NCI-H187 (cell line): ENCODE data around the gene DIP2B.
"Not testable (repeated sequence)": the region's sequence is repeated elsewhere in the genome, so short reads cannot be mapped to it uniquely, and the experiment has no call there.

Experiments
- DNase-seq, 2 experiments: peaks; one replicate each; lab custom pipeline; 2025; lab: John Stamatoyannopoulos, UW

DIP2B gene

DNA sequence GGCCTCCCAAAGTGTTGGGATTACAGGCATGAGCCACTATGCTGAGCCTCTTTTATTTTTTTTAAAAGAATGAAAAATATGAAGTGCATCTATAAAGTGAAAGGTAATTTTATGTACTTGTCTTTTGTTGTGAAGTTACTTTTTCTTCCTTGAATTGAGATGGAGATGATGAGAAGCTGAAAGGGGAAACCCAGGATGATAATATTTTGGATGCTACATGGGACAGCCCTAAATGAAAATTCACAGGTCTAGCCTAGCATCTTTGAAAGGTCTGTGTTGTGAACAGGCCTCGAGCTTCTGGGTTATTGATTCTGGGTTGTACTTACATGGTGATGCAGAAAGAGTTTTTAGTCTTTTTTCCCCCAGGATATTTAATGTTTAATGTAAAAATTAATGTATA, 14.6 kb downstream of the DIP2B start:
- no peak for DNase-seq

GRCh38 chr12:50520416-50521207, 15.8 kb downstream of the DIP2B start:
- DNase-seq = no peak

DNA sequence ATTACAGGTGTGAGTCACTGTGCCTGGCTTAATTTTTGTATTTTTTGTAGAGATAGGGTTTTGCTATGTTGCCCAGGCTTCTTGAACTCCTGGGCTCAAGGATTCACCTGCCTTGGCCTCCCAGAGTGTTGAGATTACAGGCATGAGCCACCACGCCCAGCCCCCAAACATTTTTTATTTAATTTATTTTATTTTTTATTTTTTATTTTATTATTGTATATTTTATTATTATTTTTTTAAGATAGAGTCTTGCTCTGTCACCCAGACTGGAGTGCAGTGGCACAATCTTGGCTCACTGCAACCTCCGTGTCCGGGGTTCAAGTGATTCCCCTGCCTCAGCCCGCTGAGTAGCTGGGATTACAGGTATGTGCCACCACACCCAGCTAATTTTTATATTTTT, 17.0 kb downstream of the DIP2B start:
- not testable (repeated sequence) for DNase-seq

DNA sequence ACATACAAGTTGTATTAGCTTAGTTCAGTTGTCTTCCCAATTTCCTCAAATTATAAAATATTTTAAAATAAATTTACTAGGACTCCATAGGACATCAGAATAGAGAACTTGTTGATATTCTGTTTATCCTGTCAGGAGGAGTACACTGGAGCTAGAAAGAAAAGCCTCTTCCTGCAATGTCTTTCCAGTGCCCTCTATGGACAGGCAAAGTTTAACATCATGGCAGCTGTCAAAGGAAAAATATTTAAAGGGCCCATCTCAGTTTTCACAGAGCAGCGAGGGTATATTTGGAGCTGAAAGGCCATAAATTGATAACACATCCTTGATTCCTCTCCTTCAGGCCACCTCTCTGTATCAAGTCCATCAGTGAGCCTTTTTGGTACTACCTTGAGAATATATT, 19.0 kb downstream of the DIP2B start:
- DNase-seq = no peak

- DNase-seq = no peak
These were observed 19.8 kb downstream of the DIP2B start for GRCh38 chr12:50524621-50525020.

DNA sequence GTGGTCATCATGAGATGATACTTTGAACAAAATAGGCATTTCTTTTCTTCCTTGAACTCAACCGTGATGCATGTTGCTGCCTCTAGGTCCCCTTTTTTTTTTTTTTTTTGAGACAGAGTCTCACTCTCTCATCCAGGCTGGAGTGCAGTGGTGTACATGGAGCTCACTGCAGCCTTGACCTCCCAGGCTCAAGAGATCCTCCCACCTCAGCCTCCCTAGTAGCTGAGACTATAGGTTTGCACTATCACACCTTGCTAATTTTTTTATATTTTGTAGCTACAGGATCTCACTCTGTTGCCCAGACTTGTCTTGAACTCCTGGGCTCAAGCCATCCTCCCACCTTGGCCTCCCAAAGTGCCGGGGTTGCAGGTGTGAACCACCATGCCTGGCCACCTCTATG, 20.6 kb downstream of the DIP2B start:
- DNase-seq = no peak

- DNase-seq = no peak
These were observed 22.6 kb downstream of the DIP2B start for GRCh38 chr12:50527359-50527726.

DNA sequence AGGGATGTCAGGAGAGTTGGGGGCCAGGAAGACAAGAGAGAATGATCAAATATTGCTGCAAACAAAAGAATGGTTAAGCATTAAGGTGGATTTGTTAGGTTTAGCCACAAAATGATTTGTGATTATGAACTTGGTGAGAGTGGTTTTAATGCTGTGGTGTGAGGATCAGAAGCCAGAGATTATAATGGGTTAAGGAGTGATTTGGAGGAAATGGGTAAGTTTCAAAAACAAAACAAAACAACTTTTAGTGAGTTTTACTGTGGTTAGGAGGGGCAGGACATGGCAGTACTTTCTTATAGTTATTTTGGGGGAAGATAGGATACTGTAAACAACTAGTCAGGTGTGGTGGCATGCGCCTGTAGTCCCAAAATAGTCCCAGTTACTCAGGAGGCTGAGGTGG, 24.0 kb downstream of the DIP2B start:
- no peak for DNase-seq

DNA sequence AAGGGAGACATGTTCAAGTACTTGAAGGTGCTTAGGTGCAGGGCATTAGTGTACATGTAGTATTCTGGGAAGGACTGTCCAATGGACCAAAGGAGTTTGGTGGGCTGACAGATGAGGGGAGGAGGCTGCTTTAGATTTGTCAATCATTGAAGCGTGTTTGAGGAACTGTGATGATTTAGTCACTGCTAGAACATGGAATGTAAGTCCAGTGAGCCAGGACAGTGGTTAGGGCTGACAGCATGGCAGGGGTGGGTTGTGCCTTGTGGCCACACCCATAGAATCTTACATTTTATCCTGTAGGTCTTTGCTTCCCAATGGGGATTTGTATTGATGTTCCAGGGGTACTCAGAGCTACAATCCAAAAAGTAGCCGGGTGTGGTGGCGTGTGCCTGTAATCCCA, 24.6 kb downstream of the DIP2B start:
- no peak for DNase-seq

- no peak for DNase-seq
These were observed 25.7 kb downstream of the DIP2B start for GRCh38 chr12:50530532-50530931.

- DNase-seq = no peak
These were observed 28.4 kb downstream of the DIP2B start for GRCh38 chr12:50533203-50533584.

- DNase-seq = no peak
These were observed 29.2 kb downstream of the DIP2B start for GRCh38 chr12:50533971-50534370.

GRCh38 chr12:50536831-50537537, 32.2 kb downstream of the DIP2B start:
- DNase-seq = no peak

GRCh38 chr12:50537538-50537919, 32.7 kb downstream of the DIP2B start:
- no peak for DNase-seq

- DNase-seq = no peak
These were observed 33.4 kb downstream of the DIP2B start for GRCh38 chr12:50538182-50538581.

GRCh38 chr12:50541139-50541538, 36.4 kb downstream of the DIP2B start:
- DNase-seq = no peak

GRCh38 chr12:50542448-50542847, 37.7 kb downstream of the DIP2B start:
- DNase-seq = no peak

DNA sequence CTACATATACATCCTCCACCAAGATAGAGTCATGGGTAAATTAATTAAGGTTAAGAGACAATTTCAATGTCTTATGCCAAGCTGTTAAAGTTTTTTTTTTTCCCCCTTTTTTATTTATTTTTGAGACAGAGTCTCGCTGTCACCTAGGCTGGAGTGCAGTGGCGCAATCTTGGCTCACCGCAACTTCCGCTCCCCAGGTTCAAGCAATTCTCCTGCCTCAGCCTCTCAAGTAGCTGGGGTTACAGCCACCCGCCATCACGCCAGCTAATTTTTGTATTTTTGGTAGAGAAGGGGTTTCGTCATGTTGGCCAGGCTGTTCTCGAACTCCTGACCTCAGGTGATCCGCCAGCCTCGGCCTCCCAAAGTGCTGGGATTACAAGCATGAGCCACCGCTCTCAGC, 38.4 kb downstream of the DIP2B start:
- not testable (repeated sequence) for DNase-seq

GRCh38 chr12:50545213-50545612, 40.4 kb downstream of the DIP2B start:
- DNase-seq = no peak

- DNase-seq = no peak
These were observed 41.0 kb downstream of the DIP2B start for GRCh38 chr12:50545786-50546185.

DNA sequence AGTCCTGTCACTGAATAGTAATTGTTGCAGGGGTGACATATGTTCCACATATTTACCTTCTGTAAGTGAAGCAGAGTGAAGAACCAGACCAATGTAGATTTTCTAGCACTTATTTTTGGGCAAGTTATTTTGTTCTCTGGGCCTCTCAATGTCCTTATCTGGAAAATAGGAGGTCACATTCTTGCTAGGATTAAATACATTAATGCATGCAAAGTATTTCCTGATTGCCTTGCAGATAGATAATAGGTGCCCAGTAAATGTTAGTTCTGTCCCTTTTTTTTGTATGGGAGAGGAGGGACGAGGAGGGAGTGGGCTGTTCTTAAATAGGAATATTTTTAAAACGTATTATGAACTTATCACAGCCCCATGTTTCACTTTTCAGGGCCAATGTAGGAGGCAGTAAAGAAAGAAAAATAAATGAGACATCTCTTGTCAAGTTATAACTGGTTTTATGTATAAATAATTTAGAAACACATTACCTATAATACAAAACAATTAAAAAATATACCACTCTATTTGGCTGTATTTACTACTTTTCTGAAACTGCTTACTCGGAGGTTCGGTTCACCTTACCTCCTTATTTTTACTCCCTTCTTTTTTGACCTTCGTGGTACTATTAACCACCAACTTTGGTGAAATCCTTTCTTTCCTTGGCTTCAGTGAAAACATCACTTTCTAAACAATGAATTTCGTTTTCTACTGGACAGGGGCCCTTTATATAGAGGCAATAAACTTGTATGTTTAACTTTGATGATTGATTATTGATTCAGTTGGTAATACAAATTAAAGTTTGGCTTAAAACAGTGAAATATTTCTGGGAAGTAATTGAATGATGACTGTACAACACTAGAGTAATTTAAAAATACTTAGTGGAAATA, 41.9 kb downstream of the DIP2B start:
- DNase-seq = no peak

DNA sequence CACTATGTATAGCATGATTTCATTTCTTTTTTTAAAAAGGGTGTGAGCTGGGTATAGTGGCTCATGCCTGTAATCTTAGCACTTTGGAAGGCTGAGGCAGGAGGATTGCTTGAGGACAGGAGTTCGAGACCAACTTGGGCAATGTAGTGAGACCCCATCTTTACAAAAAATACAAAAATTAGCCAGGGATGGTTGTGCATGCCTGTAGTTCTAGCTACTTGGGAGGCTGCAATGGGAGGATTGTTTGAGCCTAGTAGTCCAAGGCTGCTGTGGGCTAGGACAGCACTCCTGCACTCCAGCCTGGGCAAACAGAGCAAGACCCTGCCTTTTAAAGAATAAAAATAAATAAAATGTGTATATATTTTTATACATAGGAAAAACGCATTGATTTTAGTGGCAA, 43.0 kb downstream of the DIP2B start:
- no peak for DNase-seq

DNA sequence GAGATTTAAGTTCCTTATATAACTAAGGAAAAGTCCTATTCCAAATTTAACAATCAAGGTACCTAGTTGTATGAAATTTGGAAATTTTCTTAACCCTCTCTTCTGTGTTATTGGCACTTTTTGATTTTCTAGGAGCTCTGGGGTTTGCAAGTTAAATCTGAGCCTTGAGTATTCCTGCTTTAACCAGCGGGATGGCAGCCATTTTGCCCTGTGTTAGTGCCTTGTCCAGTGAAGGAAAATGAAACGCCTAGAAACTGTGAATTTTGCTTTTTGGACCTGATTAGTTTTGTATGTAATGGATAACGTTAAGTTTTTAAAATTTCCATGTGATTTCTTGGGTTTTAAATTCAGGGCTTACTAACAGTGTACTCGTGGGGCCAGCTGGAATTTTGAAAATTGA, 45.1 kb downstream of the DIP2B start:
- DNase-seq = no peak
